Duodenal mucosa (tissue), 2 donors: ENCODE measurements around the gene FABP6.

ENCODE experiments used
- H3K27ac ChIP-seq: one replicate; pipeline ENCODE4 v1.7.0; 2013; ENCODE audit warnings: low read depth, low read length
- H3K27me3 ChIP-seq, 2 donors: one replicate each; pipeline ENCODE4 v1.7.0; 2013; ENCODE audit warnings: low read length in 2 of 2, control low read depth in 1 of 2; ENCODE audit not compliant: insufficient read depth in 2 of 2, control insufficient read depth in 1 of 2
- H3K36me3 ChIP-seq, 2 donors: one replicate each; pipeline ENCODE4 v1.7.0; 2013; ENCODE audit warnings: low read length in 2 of 2, control low read depth in 1 of 2; ENCODE audit not compliant: insufficient read depth in 2 of 2, control insufficient read depth in 1 of 2
- H3K4me1 ChIP-seq, 2 donors: one replicate each; pipeline ENCODE4 v1.7.0; 2013; ENCODE audit warnings: low read length in 2 of 2, control low read depth in 1 of 2; ENCODE audit not compliant: insufficient read depth in 2 of 2, control insufficient read depth in 1 of 2
- H3K4me3 ChIP-seq, 2 donors: one replicate each; pipeline ENCODE4 v1.7.0; 2013; ENCODE audit warnings: low read length in 2 of 2, low read depth in 1 of 2
- H3K9ac ChIP-seq, 2 donors: one replicate each; pipeline ENCODE4 v1.7.0; 2013; ENCODE audit warnings: low read length in 2 of 2, low read depth in 1 of 2
- H3K9me3 ChIP-seq, 2 donors: one replicate each; pipeline ENCODE4 v1.7.0; 2013; ENCODE audit warnings: low read length in 2 of 2, control low read depth in 1 of 2; ENCODE audit not compliant: control insufficient read depth in 1 of 2

FABP6 gene

GRCh38 chr5:160286947-160287346, 57.6 kb downstream of the FABP6 start:
- no peaks in the 10 kb centered on the region for H3K9me3 ChIP-seq
- no peaks in the 10 kb centered on the region for H3K27me3 ChIP-seq
- H3K27ac ChIP-seq, result no peak overlapping the region
- H3K9ac ChIP-seq, result no peak overlapping the region
- no peak overlapping the region for H3K4me3 ChIP-seq
- H3K36me3 ChIP-seq, result no peaks in the 10 kb centered on the region
- peaks cover 10 to 35% of the 10 kb centered on the region in 2 donors for H3K4me1 ChIP-seq

GRCh38 chr5:160287378-160288051, 58.2 kb downstream of the FABP6 start:
- Histone ChIP-seq H3K9ac (no peak overlapping the region), H3K4me1 (peaks cover 10 to 34% of the 10 kb centered on the region in 2 donors), H3K9me3 (no peaks in the 10 kb centered on the region), H3K36me3 (no peaks in the 10 kb centered on the region), H3K4me3 (peak overlapping the region in 1 of 2 donors; percentile 33), H3K27ac (no peak overlapping the region), H3K27me3 (no peaks in the 10 kb centered on the region)
